GM23338 (cell line): ENCODE data around the gene TNS3. TPM values are rescaled to one million over a fixed set of nuclear protein-coding genes. Genes with fewer than 3 reads are reported as not detected.

Experiments used
- ATAC-seq: fragments of 200-7000 bp; cut with Tn5 transposase; 3 replicates; pipeline ENCODE4 v1.9.1; 2020
- DNase-seq: peaks from one replicate; pipeline ENCODE4 v3.0.0-alpha.2; 2015; ENCODE audit warnings: low spot score
- H2AFZ ChIP-seq: fragments of 200-600 bp; sonication (generic); 2 replicates; pipeline ENCODE4 v1.8.0; 2016; ENCODE audit warnings: antibody characterized with exemption, mild to moderate bottlenecking, moderate library complexity
- H3F3A ChIP-seq: fragments of 200-600 bp; sonication (generic); replicated peaks from 2 replicates; pipeline ENCODE4 v1.8.0; 2017; ENCODE audit warnings: antibody characterized with exemption, mixed run types, low read depth
- H3K27ac ChIP-seq: fragments of 200-600 bp; sonication (generic); 2 replicates; pipeline ENCODE4 v1.6.1; 2016; ENCODE audit warnings: low read depth
- H3K27me3 ChIP-seq: fragments of 200-600 bp; sonication (generic); 2 replicates; pipeline ENCODE4 v1.8.0; 2016; ENCODE audit warnings: mild to moderate bottlenecking, mixed run types, moderate library complexity; ENCODE audit not compliant: insufficient read depth
- H3K36me3 ChIP-seq: fragments of 200-600 bp; sonication (generic); 2 replicates; pipeline ENCODE4 v1.8.0; 2016; ENCODE audit warnings: mild to moderate bottlenecking; ENCODE audit not compliant: insufficient read depth
- H3K4me1 ChIP-seq: fragments of 200-600 bp; sonication (generic); 2 replicates; pipeline ENCODE4 v1.8.0; 2016; ENCODE audit warnings: mild to moderate bottlenecking, moderate library complexity; ENCODE audit not compliant: insufficient read depth
- H3K4me2 ChIP-seq: fragments of 200-600 bp; sonication (generic); 2 replicates; pipeline ENCODE4 v1.7.1; 2017; ENCODE audit warnings: mixed run types
- H3K4me3 ChIP-seq: fragments of 200-600 bp; sonication (generic); 2 replicates; pipeline ENCODE4 v1.6.1; 2016; ENCODE audit warnings: mixed run types
- H3K79me2 ChIP-seq: fragments of 200-600 bp; sonication (generic); replicated peaks from 2 replicates; pipeline ENCODE4 v1.8.0; 2017; ENCODE audit warnings: mild to moderate bottlenecking; ENCODE audit not compliant: insufficient read depth
- H3K9me2 ChIP-seq: fragments of 200-600 bp; sonication (generic); 2 replicates; pipeline ENCODE4 v1.8.0; 2017; ENCODE audit not compliant: insufficient read depth
- H4K20me1 ChIP-seq: fragments of 200-600 bp; sonication (generic); replicated peaks from 2 replicates; pipeline ENCODE4 v1.8.0; 2017; ENCODE audit warnings: mild to moderate bottlenecking; ENCODE audit not compliant: insufficient read depth
- H3K27ac Mint-ChIP-seq: 2 replicates; pipeline ENCODE4 v1.8.0; 2020; ENCODE audit warnings: inconsistent platforms, mild to moderate bottlenecking, moderate library complexity, mixed read lengths
- H3K27me3 Mint-ChIP-seq: 3 replicates; pipeline ENCODE4 v1.8.0; 2022; ENCODE audit warnings: low read depth, mild to moderate bottlenecking, moderate library complexity, mixed read lengths, inconsistent platforms; ENCODE audit not compliant: insufficient read depth, poor library complexity
- H3K36me3 Mint-ChIP-seq: 3 replicates; pipeline ENCODE4 v1.8.0; 2021; ENCODE audit warnings: low read depth, mild to moderate bottlenecking, inconsistent platforms, moderate library complexity, mixed read lengths
- H3K4me1 Mint-ChIP-seq: 3 replicates; pipeline ENCODE4 v1.8.0; 2020; ENCODE audit warnings: mild to moderate bottlenecking, inconsistent platforms, mixed read lengths
- H3K4me3 Mint-ChIP-seq: 3 replicates; pipeline ENCODE4 v1.8.0; 2021; ENCODE audit warnings: moderate library complexity, mild to moderate bottlenecking, inconsistent platforms, mixed read lengths
- H3K9me3 Mint-ChIP-seq: 3 replicates; pipeline ENCODE4 v1.8.0; 2020; ENCODE audit warnings: moderate library complexity, mild to moderate bottlenecking, inconsistent platforms, mixed read lengths
- CREB1 ChIP-seq: fragments of 250-450 bp; sonication (Bioruptor Pico); IDR thresholded peaks from 2 replicates; pipeline ENCODE4 v1.5.0; 2020; ENCODE audit warnings: low read depth, mild to moderate bottlenecking, moderate library complexity
- CTCF ChIP-seq, 2 experiments: fragments of 200-600 bp in 1 of 2; sonication (generic) in 1 of 2; conservative IDR thresholded peaks; 2 replicates each; pipeline versions ENCODE4 v1.5.1 to v1.6.1; 2016 to 2017; ENCODE audit warnings: antibody characterized with exemption in 2 of 2, low read depth in 2 of 2, mild to moderate bottlenecking in 2 of 2, moderate library complexity in 1 of 2
- ETS1 ChIP-seq: IDR thresholded peaks from 2 replicates; pipeline ENCODE4 v1.6.1; 2016; ENCODE audit warnings: antibody characterized with exemption
- EZH2 ChIP-seq: fragments of 200-600 bp; sonication (generic); IDR thresholded peaks from one replicate; pipeline ENCODE4 v1.8.0; 2017; ENCODE audit warnings: antibody characterized with exemption, mild to moderate bottlenecking, low read depth; ENCODE audit not compliant: unreplicated experiment
- EZH2phosphoT487 ChIP-seq: fragments of 200-600 bp; sonication (generic); IDR thresholded peaks from one replicate; pipeline ENCODE4 v1.8.1; 2018; ENCODE audit warnings: antibody characterized with exemption; ENCODE audit not compliant: unreplicated experiment
- JUNB ChIP-seq: IDR thresholded peaks from one replicate; pipeline ENCODE4 v1.6.1; 2016; ENCODE audit warnings: antibody characterized with exemption; ENCODE audit not compliant: unreplicated experiment
- NANOG ChIP-seq: IDR thresholded peaks from 2 replicates; pipeline ENCODE4 v1.6.1; 2016; ENCODE audit warnings: antibody characterized with exemption, borderline replicate concordance
- POLR2AphosphoS5 ChIP-seq: IDR thresholded peaks from 2 replicates; pipeline ENCODE4 v1.6.1; 2016; ENCODE audit warnings: antibody characterized with exemption, low read depth
- REST ChIP-seq: IDR thresholded peaks from one replicate; pipeline ENCODE4 v1.6.1; 2018; ENCODE audit warnings: antibody characterized with exemption; ENCODE audit not compliant: unreplicated experiment
- STAT1 ChIP-seq: IDR thresholded peaks from one replicate; pipeline ENCODE4 v1.6.1; 2016; ENCODE audit warnings: antibody characterized with exemption; ENCODE audit not compliant: unreplicated experiment
- ZNF114 ChIP-seq: fragments of 250-450 bp; sonication (Bioruptor Pico); IDR thresholded peaks from 2 replicates; pipeline ENCODE4 v1.5.0; 2020; ENCODE audit warnings: mild to moderate bottlenecking, moderate library complexity
- ZNF331 ChIP-seq: fragments of 250-450 bp; sonication (Bioruptor Pico); IDR thresholded peaks from 2 replicates; pipeline ENCODE4 v1.5.0; 2020; ENCODE audit warnings: low read depth, mild to moderate bottlenecking, moderate library complexity
- ZNF462 ChIP-seq: fragments of 250-450 bp; sonication (Bioruptor Pico); IDR thresholded peaks from 2 replicates; pipeline ENCODE4 v1.5.0; 2020; ENCODE audit warnings: mild to moderate bottlenecking, moderate library complexity
- polyA plus RNA-seq: library from polyadenylated mRNA; unstranded; fragments of >200 nt; fragmentation: Nextera tagmentation; extraction: Ambion mirVana; gene quantifications from 2 replicates; pipeline ENCODE4 v1.2.1, GENCODE V29; 2016
- total RNA-seq: library from RNA; depleted of rRNA; stranded (reverse); fragments of >200 nt; shearing (Covaris generic); gene quantifications from 2 replicates; pipeline ENCODE4 v1.2.3, GENCODE V29; 2014

The TNS3 gene
- total and polyA plus RNA-seq, 2 experiments from 2014 or later: 6.2 to 28.7 TPM

GRCh38 chr7:47271749-47272148, 310.2 kb downstream of the TNS3 start:
- Mint-ChIP-seq H3K4me1 (peaks cover under 1% of the 10 kb centered on the region; the same call in 2 of the 3 replicates), H3K9me3 (no peaks in the 10 kb centered on the region; the same call in 1 of the 3 replicates), H3K27me3 (peaks cover 5% of the 10 kb centered on the region), H3K36me3 (no peaks in the 10 kb centered on the region), H3K27ac (no peak overlapping the region), H3K4me3 (no peak overlapping the region)
- Histone ChIP-seq H3K4me1 (no peaks in the 10 kb centered on the region), H3K9me2 (no peaks in the 10 kb centered on the region), H3F3A (no peaks in the 10 kb centered on the region), H3K4me2 (no peak overlapping the region), H4K20me1 (no peaks in the 10 kb centered on the region), H3K27me3 (no peaks in the 10 kb centered on the region), H3K79me2 (no peaks in the 10 kb centered on the region), H3K36me3 (no peaks in the 10 kb centered on the region), H2AFZ (no peak overlapping the region), H3K4me3 (no peak overlapping the region), H3K27ac (no peak overlapping the region)
- no peak for DNase-seq
- TF ChIP-seq ZNF462 (CRISPR knock-in tag): no peak
- no peak for TF ChIP-seq EZH2phosphoT487
- no peak for TF ChIP-seq REST
- TF ChIP-seq ZNF114 (CRISPR knock-in tag): no peak
- no peak for TF ChIP-seq CREB1 (CRISPR knock-in tag)
- no peak for TF ChIP-seq POLR2AphosphoS5
- no peak for TF ChIP-seq STAT1
- no peak for TF ChIP-seq ZNF331 (CRISPR knock-in tag)
- no peak for TF ChIP-seq NANOG
- no peak for TF ChIP-seq EZH2
- TF ChIP-seq CTCF (conservative IDR thresholded peaks at IDR 0.05; ENCODE audit: low read depth in 2 of 2): no peak
- TF ChIP-seq ETS1: no peak
- TF ChIP-seq JUNB: no peak
- no peak for ATAC-seq
